BE2C (cell line): ENCODE data around the gene PTPRA.

Experiments used
- DNase-seq: peaks from one replicate; pipeline ENCODE4 v3.0.0-alpha.2; 2020
- H3K27me3 ChIP-seq: fragments of 250-450 bp; sonication (Bioruptor Pico); 2 replicates; pipeline ENCODE4 v1.5.1; 2020; ENCODE audit warnings: mild to moderate bottlenecking
- H3K36me3 ChIP-seq: fragments of 250-450 bp; sonication (Bioruptor Pico); 2 replicates; pipeline ENCODE4 v1.5.1; 2020; ENCODE audit warnings: mild to moderate bottlenecking
- H3K4me1 ChIP-seq: fragments of 250-450 bp; sonication (Bioruptor Pico); 2 replicates; pipeline ENCODE4 v1.5.1; 2020
- H3K4me3 ChIP-seq: 2 replicates; pipeline ENCODE4 v1.5.1; 2011; ENCODE audit warnings: low read depth, low read length
- H3K9me3 ChIP-seq: fragments of 250-450 bp; sonication (Bioruptor Pico); 2 replicates; pipeline ENCODE4 v1.5.1; 2020
- TF ChIP-seq, protein P1 (sequence below): IDR thresholded peaks from 2 replicates; pipeline ENCODE4 v1.5.1; 2012; ENCODE audit warnings: mild to moderate bottlenecking, low read depth, low read length

PTPRA gene

DNA sequence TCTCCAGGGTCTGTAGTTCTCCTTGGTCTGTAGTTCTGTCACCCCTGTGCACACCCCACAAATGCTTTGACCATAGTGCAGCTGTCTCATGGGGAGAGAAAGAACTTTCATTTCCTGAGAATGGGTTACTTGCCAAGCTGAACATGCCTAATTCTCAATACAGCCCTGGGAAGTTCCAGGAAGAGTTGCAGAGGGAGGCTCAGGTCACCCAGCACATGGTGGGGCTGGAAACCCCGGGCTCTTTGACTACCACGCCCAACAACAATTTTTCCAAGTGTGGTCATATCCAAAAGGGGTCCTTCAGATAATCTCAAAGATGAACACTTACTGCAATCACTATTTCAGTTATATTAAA lies 2.2 kb upstream of the PTPRA start:
- H3K36me3 ChIP-seq, result no peaks in the 10 kb centered on the region

DNA sequence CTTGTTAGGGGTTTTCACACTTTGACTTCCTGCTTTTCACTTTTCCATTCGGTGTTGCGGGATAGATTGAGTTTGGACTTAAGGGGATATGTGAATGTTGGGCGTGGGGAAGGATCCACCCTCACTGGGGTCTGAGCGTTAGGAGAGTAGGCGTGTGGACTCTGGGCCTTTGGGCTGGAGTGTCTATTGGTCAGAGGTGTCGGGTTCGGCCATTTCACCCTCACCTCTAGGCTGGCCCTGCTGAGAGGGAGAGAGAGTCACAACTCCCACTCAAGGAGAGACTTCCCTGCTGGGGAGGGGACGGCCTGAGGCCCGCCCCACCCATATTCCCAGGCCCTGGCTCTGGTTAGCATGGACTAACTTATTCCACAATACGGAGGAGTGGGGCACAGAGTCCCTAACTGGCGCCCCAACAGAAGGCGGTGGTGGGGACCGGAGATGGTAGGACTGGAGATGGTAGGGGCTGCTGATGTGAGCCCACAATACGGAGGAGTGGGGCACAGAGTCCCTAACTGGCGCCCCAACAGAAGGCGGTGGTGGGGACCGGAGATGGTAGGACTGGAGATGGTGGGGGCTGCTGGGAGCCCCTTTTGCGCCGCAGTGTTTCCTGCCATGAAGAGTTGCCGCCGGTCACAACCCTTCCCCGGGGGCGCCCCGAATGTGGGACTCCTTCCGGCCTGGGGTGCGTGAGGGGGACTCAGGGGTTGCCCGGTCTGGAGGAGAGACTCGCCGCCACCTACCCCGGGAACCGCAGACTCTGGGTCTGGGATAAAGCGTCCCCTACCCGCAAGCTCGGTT lies 1.4 kb upstream of the PTPRA start:
- no peak for DNase-seq
- Histone ChIP-seq H3K4me1 (no peaks in the 10 kb centered on the region), H3K36me3 (no peaks in the 10 kb centered on the region), H3K4me3 (peak overlapping the region; percentile 64), H3K9me3 (no peaks in the 10 kb centered on the region), H3K27me3 (no peaks in the 10 kb centered on the region)
- TF ChIP-seq, protein P1, sequence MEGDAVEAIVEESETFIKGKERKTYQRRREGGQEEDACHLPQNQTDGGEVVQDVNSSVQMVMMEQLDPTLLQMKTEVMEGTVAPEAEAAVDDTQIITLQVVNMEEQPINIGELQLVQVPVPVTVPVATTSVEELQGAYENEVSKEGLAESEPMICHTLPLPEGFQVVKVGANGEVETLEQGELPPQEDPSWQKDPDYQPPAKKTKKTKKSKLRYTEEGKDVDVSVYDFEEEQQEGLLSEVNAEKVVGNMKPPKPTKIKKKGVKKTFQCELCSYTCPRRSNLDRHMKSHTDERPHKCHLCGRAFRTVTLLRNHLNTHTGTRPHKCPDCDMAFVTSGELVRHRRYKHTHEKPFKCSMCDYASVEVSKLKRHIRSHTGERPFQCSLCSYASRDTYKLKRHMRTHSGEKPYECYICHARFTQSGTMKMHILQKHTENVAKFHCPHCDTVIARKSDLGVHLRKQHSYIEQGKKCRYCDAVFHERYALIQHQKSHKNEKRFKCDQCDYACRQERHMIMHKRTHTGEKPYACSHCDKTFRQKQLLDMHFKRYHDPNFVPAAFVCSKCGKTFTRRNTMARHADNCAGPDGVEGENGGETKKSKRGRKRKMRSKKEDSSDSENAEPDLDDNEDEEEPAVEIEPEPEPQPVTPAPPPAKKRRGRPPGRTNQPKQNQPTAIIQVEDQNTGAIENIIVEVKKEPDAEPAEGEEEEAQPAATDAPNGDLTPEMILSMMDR, result no peak

More for the DNA sequence above, 2.2 kb upstream of the PTPRA start:
- H3K4me3 ChIP-seq, result no peak overlapping the region
- H3K9me3 ChIP-seq, result no peaks in the 10 kb centered on the region
- no peaks in the 10 kb centered on the region for H3K27me3 ChIP-seq
- no peaks in the 10 kb centered on the region for H3K4me1 ChIP-seq
- DNase-seq, result no peak
- TF ChIP-seq, protein P1, result no peak

DNA sequence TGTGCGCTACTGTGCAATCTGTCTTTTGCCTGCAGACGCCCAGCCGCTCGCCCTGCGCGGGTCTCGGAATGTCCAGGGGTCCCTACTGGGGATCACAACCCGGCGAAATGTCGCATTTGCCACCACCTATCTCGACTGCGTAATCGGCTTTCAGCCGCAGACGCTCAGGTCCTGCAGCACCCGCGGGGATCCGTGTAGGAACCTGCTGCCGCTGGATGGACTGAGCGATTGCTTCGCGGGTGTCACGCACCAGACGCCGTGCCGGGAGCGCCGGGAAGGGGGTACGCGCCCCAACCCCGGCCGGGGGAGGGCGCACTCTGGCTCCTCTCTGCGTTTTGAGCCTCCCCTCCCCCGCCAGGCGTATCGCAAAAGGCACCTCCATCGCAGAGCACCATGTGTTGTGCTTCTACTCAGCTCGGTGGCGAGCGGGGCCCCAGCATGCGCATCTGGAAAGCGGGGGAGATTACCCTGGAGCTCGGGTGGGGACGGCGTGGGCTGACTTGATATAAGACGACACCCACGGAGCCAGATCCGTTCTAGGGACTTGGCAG lies 747 bp upstream of the PTPRA start:
- Histone ChIP-seq H3K36me3 (no peaks in the 10 kb centered on the region), H3K9me3 (no peaks in the 10 kb centered on the region), H3K27me3 (no peaks in the 10 kb centered on the region), H3K4me1 (no peaks in the 10 kb centered on the region), H3K4me3 (peak overlapping the region; percentile 64)
- DNase-seq, result peak; percentile 44
- TF ChIP-seq, protein P1, result no peak

DNA sequence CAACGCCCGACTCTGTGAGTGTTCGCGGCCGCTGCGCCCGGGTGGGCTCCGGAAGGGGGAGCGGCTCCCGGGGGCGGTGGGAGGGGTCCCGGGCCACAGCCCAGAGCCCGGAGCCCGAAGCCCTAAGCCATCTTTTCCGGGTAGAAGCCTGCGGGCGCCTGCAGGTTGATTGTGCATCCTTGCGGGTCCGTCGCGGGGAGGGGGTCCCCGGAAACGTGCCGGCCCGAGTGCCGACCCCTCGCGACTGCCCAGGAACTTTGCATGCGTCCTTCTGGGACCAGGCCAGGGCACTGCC lies 413 bp downstream of the PTPRA start:
- Histone ChIP-seq H3K36me3 (no peaks in the 10 kb centered on the region), H3K27me3 (no peaks in the 10 kb centered on the region), H3K4me3 (peak overlapping the region; percentile 81), H3K9me3 (no peaks in the 10 kb centered on the region), H3K4me1 (no peaks in the 10 kb centered on the region)
- TF ChIP-seq, protein P1, result no peak
- DNase-seq, result peak; percentile 60

DNA sequence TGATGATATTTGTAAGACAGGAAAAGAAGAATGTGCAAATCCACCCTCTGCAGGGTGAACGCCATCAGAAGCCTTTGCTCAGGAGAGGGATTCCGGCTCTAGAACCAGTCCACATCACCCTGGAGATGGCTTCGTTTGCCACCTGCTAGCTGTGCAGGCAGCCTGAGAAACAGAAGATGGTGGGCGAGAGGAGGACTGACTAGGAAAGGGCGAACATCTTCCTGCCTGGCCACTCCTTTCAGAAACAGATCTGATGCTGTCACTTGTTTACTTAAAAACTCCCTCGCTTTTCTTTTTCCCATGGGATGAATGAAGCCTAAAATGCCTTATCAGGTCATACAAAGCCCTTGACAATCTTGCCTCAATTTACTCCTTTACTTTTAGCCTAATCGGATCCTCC lies 1.2 kb downstream of the PTPRA start:
- TF ChIP-seq, protein P1, result no peak
- DNase-seq, result no peak
- no peaks in the 10 kb centered on the region for H3K27me3 ChIP-seq
- no peaks in the 10 kb centered on the region for H3K4me1 ChIP-seq
- peak overlapping the region; percentile 81 for H3K4me3 ChIP-seq
- H3K36me3 ChIP-seq, result no peaks in the 10 kb centered on the region
- H3K9me3 ChIP-seq, result no peaks in the 10 kb centered on the region

DNA sequence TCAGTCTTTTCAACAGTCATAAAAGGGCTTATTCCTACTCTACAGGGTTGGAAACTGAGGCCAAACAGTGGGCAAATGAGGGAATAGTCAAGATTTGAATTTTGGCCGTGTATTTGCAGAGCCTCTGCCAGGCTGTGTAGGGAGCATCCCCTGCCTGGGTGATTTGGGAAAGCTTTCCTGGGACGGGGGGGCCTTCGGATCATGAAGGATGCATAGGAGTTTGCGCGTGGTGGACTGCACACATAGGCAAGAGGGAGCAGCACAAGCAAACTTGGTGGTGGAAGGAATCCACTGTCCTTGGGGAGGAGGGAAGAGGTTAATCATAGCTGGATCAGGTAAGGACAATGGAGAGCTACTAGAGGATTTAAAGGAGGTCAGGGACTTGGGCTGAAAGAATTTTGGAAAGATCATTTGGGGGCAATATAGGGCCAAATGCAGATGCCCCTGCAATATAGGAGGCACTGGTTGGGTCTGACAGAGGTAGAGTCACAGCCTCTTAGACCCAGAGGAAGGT lies 2.5 kb downstream of the PTPRA start:
- Histone ChIP-seq H3K27me3 (no peaks in the 10 kb centered on the region), H3K4me3 (no peak overlapping the region), H3K36me3 (no peaks in the 10 kb centered on the region), H3K4me1 (no peaks in the 10 kb centered on the region), H3K9me3 (no peaks in the 10 kb centered on the region)
- TF ChIP-seq, protein P1, result no peak
- no peak for DNase-seq
